Neural cell (in vitro differentiated cells): ENCODE data around the gene FUBP3. TPM values are rescaled to one million over a fixed set of nuclear protein-coding genes. Genes with fewer than 3 reads are reported as not detected.

Source experiments
- H2AFZ ChIP-seq: fragments of 200-600, 300-800 bp; sonication (generic), shearing (Covaris generic); 2 replicates; pipeline ENCODE4 v1.6.0; 2014; ENCODE audit warnings: low read depth, mild to moderate bottlenecking, antibody characterized with exemption, low read length, moderate library complexity
- H3F3A ChIP-seq: fragments of 200-600 bp; shearing (Covaris generic); 2 replicates; pipeline ENCODE4 v1.6.1; 2016; ENCODE audit warnings: mild to moderate bottlenecking, moderate library complexity, mixed read lengths, antibody characterized with exemption, low read length; ENCODE audit not compliant: insufficient read depth, poor library complexity, severe bottlenecking
- H3K27ac ChIP-seq: fragments of 200-600, 300-800 bp; sonication (generic), shearing (Covaris generic); 2 replicates; pipeline ENCODE4 v1.5.1; 2014; ENCODE audit warnings: mild to moderate bottlenecking, low read length, moderate library complexity
- H3K27me3 ChIP-seq: fragments of 300-800, 200-600 bp; sonication (generic), shearing (Covaris generic); 2 replicates; pipeline ENCODE4 v1.6.0; 2014; ENCODE audit warnings: mild to moderate bottlenecking, low read depth, low read length, moderate library complexity; ENCODE audit not compliant: insufficient read depth
- H3K36me3 ChIP-seq: fragments of 300-800, 200-600 bp; sonication (generic), shearing (Covaris generic); 2 replicates; pipeline ENCODE4 v1.5.1; 2014; ENCODE audit warnings: mild to moderate bottlenecking, antibody characterized with exemption, low read length, moderate library complexity; ENCODE audit not compliant: insufficient read depth
- H3K4me2 ChIP-seq: fragments of 300-800, 200-600 bp; sonication (generic), shearing (Covaris generic); 2 replicates; pipeline ENCODE4 v1.6.0; 2014; ENCODE audit warnings: mild to moderate bottlenecking, low read length
- H3K4me3 ChIP-seq: fragments of 300-800, 200-600 bp; sonication (generic), shearing (Covaris generic); 2 replicates; pipeline ENCODE4 v1.5.1; 2014; ENCODE audit warnings: mild to moderate bottlenecking, low read length, moderate library complexity
- H3K79me2 ChIP-seq: fragments of 200-600 bp; shearing (Covaris generic); replicated peaks from 2 replicates; pipeline ENCODE4 v1.6.0; 2014; ENCODE audit warnings: mild to moderate bottlenecking, low read length, moderate library complexity; ENCODE audit not compliant: insufficient read depth
- H3K9ac ChIP-seq: fragments of 300-800, 200-600 bp; sonication (generic), shearing (Covaris generic); 2 replicates; pipeline ENCODE4 v1.6.1; 2016; ENCODE audit warnings: mild to moderate bottlenecking, low read length, mixed read lengths
- H3K9me2 ChIP-seq: fragments of 200-600 bp; shearing (Covaris generic); 2 replicates; pipeline ENCODE4 v1.6.1; 2016; ENCODE audit warnings: mild to moderate bottlenecking, low read length, mixed read lengths; ENCODE audit not compliant: insufficient read depth
- H3K9me3 ChIP-seq: fragments of 200-600, 300-800 bp; sonication (generic), shearing (Covaris generic); 2 replicates; pipeline ENCODE4 v1.6.1; 2016; ENCODE audit warnings: mild to moderate bottlenecking, mixed run types, low read length, moderate library complexity, mixed read lengths
- H4K20me1 ChIP-seq: fragments of 200-600 bp; shearing (Covaris generic); 2 replicates; pipeline ENCODE4 v1.6.1; 2016; ENCODE audit warnings: mild to moderate bottlenecking, mixed run types; ENCODE audit not compliant: insufficient read depth
- EP300 ChIP-seq: fragments of 450-650 bp; conservative IDR thresholded peaks from 2 replicates; pipeline ENCODE4 v1.6.1; 2014; ENCODE audit warnings: antibody characterized with exemption, mild to moderate bottlenecking, moderate library complexity; ENCODE audit not compliant: poor library complexity, severe bottlenecking
- EZH2 ChIP-seq: fragments of 200-600, 300-800 bp; shearing (Covaris generic), sonication (generic); IDR thresholded peaks from 2 replicates; pipeline ENCODE4 v1.6.1; 2014; ENCODE audit warnings: antibody characterized with exemption, low read length, borderline replicate concordance, mild to moderate bottlenecking; ENCODE audit not compliant: insufficient read depth, poor library complexity, severe bottlenecking
- MXI1 ChIP-seq: fragments of 450-650 bp; conservative IDR thresholded peaks from 2 replicates; pipeline ENCODE4 v1.6.1; 2014; ENCODE audit warnings: antibody characterized with exemption, mild to moderate bottlenecking; ENCODE audit not compliant: poor library complexity, severe bottlenecking
- POLR2AphosphoS5 ChIP-seq: IDR thresholded peaks from 2 replicates; pipeline ENCODE4 v1.6.1; 2012
- RAD21 ChIP-seq: fragments of 450-650 bp; conservative IDR thresholded peaks from 2 replicates; pipeline ENCODE4 v1.6.1; 2014; ENCODE audit warnings: antibody characterized with exemption, mild to moderate bottlenecking, moderate library complexity
- SMC3 ChIP-seq: fragments of 450-650 bp; conservative IDR thresholded peaks from 2 replicates; pipeline ENCODE4 v1.6.1; 2014; ENCODE audit warnings: antibody characterized with exemption, mild to moderate bottlenecking, moderate library complexity; ENCODE audit not compliant: poor library complexity
- TAF1 ChIP-seq: IDR thresholded peaks from 2 replicates; pipeline ENCODE4 v1.6.1; 2012; ENCODE audit warnings: low read depth
- polyA plus RNA-seq: library from polyadenylated mRNA; depleted of rRNA; stranded (reverse); fragments of >200 nt; gene quantifications from 2 replicates; pipeline ENCODE4 v1.2.3, GENCODE V29; 2014
- TF ChIP-seq, protein P1 (sequence below): IDR thresholded peaks from 2 replicates; pipeline ENCODE4 v1.6.1; 2012; ENCODE audit warnings: borderline replicate concordance
- TF ChIP-seq, protein P2 (sequence below): fragments of 450-650 bp; IDR thresholded peaks from 2 replicates; pipeline ENCODE4 v1.5.1; 2014; ENCODE audit warnings: antibody characterized with exemption, mild to moderate bottlenecking, moderate library complexity; ENCODE audit not compliant: poor library complexity, severe bottlenecking

Gene FUBP3
- polyA plus RNA-seq, 1 donor from 2014 or later = 70.5 TPM

DNA sequence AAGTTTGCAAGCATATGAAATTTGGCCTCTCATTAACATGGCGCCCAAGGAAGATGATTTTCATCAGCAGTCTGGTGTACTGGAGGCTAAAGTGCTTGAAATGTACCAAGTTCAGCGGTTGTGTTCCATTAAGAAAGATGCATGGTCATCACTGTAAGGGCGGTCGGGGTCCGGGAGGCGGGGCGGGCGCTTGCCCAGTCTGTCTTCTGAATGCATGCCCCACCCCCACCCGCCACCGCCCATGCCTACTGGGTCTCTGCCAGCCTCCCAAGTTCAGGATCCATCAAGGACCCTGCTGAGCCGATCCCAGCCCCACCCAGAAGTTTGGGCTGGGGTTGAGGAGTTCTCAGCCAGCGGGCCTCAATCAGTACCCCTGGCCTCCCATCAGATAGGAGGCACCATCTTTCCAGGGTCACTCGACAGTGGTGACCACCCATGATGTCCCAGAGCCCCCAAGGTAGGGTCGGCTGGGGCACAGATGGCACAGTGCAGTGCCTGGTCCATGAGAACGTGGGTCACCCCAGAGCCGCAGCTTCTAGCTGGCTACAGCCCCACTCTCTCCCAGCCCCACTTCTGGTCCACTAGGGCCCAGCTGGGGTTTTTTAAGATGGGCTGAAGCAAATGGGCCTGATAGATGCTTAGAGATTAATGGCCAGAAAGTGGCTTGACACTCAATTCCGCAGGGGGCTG is 60.6 kb downstream of the FUBP3 start:
- H3K79me2 ChIP-seq = no peaks in the 10 kb centered on the region
- H2AFZ ChIP-seq = no peak overlapping the region
- no peaks in the 10 kb centered on the region for H3K36me3 ChIP-seq
- no peaks in the 10 kb centered on the region for H3K9me2 ChIP-seq
- no peak overlapping the region for H3K4me2 ChIP-seq
- H3K27me3 ChIP-seq = no peaks in the 10 kb centered on the region
- no peaks in the 10 kb centered on the region for H3F3A ChIP-seq
- H4K20me1 ChIP-seq = no peaks in the 10 kb centered on the region
- no peak overlapping the region for H3K4me3 ChIP-seq
- H3K9me3 ChIP-seq = no peaks in the 10 kb centered on the region
- H3K27ac ChIP-seq = no peak overlapping the region
- no peak overlapping the region for H3K9ac ChIP-seq
- TF ChIP-seq MXI1 (no peak), EP300 (no peak), SMC3 (no peak), EZH2 (no peak), POLR2AphosphoS5 (no peak), TAF1 (no peak), RAD21 (no peak)
- TF ChIP-seq, protein P1, sequence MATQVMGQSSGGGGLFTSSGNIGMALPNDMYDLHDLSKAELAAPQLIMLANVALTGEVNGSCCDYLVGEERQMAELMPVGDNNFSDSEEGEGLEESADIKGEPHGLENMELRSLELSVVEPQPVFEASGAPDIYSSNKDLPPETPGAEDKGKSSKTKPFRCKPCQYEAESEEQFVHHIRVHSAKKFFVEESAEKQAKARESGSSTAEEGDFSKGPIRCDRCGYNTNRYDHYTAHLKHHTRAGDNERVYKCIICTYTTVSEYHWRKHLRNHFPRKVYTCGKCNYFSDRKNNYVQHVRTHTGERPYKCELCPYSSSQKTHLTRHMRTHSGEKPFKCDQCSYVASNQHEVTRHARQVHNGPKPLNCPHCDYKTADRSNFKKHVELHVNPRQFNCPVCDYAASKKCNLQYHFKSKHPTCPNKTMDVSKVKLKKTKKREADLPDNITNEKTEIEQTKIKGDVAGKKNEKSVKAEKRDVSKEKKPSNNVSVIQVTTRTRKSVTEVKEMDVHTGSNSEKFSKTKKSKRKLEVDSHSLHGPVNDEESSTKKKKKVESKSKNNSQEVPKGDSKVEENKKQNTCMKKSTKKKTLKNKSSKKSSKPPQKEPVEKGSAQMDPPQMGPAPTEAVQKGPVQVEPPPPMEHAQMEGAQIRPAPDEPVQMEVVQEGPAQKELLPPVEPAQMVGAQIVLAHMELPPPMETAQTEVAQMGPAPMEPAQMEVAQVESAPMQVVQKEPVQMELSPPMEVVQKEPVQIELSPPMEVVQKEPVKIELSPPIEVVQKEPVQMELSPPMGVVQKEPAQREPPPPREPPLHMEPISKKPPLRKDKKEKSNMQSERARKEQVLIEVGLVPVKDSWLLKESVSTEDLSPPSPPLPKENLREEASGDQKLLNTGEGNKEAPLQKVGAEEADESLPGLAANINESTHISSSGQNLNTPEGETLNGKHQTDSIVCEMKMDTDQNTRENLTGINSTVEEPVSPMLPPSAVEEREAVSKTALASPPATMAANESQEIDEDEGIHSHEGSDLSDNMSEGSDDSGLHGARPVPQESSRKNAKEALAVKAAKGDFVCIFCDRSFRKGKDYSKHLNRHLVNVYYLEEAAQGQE = no peak
- TF ChIP-seq, protein P2, sequence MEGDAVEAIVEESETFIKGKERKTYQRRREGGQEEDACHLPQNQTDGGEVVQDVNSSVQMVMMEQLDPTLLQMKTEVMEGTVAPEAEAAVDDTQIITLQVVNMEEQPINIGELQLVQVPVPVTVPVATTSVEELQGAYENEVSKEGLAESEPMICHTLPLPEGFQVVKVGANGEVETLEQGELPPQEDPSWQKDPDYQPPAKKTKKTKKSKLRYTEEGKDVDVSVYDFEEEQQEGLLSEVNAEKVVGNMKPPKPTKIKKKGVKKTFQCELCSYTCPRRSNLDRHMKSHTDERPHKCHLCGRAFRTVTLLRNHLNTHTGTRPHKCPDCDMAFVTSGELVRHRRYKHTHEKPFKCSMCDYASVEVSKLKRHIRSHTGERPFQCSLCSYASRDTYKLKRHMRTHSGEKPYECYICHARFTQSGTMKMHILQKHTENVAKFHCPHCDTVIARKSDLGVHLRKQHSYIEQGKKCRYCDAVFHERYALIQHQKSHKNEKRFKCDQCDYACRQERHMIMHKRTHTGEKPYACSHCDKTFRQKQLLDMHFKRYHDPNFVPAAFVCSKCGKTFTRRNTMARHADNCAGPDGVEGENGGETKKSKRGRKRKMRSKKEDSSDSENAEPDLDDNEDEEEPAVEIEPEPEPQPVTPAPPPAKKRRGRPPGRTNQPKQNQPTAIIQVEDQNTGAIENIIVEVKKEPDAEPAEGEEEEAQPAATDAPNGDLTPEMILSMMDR = no peak

DNA sequence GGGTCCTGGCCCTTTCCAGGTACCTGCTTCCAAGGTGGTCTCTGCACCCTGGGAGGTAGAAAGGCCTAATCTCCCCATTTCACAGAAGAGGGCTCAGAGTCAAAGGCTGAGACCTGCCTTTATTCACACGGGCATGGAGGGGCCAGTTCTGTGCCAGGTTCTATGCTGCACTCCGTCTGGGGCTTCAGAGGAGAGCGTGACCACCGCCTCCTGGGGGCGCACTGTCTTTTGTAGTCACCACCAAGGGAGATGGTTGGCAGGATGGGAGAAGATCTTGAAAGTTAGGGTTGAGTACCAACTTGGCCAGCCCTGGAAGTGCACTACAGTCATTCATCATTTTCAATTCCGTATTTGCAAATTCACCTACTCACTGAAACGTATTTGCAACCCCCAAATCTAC is 61.3 kb downstream of the FUBP3 start:
- Histone ChIP-seq H2AFZ (no peak overlapping the region), H4K20me1 (no peaks in the 10 kb centered on the region), H3K36me3 (no peaks in the 10 kb centered on the region), H3K4me3 (no peak overlapping the region), H3K4me2 (no peak overlapping the region), H3K79me2 (no peaks in the 10 kb centered on the region), H3K27ac (no peak overlapping the region), H3K27me3 (no peaks in the 10 kb centered on the region), H3K9me3 (no peaks in the 10 kb centered on the region), H3K9me2 (no peaks in the 10 kb centered on the region), H3F3A (no peaks in the 10 kb centered on the region), H3K9ac (no peak overlapping the region)
- TF ChIP-seq EZH2 (no peak), SMC3 (no peak), POLR2AphosphoS5 (no peak), MXI1 (no peak), TAF1 (no peak), EP300 (no peak), RAD21 (no peak)
- TF ChIP-seq, protein P1 = no peak
- TF ChIP-seq, protein P2 = no peak
